HG03521 (cell line): ENCODE results near the gene RALGAPB.
"Not testable (repeated sequence)": the region's sequence is repeated elsewhere in the genome, so short reads cannot be mapped to it uniquely, and the experiment has no call there.

ENCODE experiments used
- ATAC-seq: cut with Tn5 transposase; IDR thresholded peaks from one replicate; pipeline ENCODE4 v1.9.1; 2021; ENCODE audit warnings: mild to moderate bottlenecking, moderate library complexity; ENCODE audit not compliant: unreplicated experiment

RALGAPB gene

GRCh38 chr20:38472513-38473366, at the start of gene RALGAPB:
TSS of gene RALGAPB (plus strand) at chr20:38472843. CDS start at chr20:38488433, 15,590 bp downstream.
- ATAC-seq: peak; percentile 87

GRCh38 chr20:38423541-38423940, 49.1 kb upstream of the RALGAPB start:
- ATAC-seq: no peak

GRCh38 chr20:38424401-38424800, 48.2 kb upstream of the RALGAPB start:
- no peak for ATAC-seq

- no peak for ATAC-seq
These were observed 46.4 kb upstream of the RALGAPB start for GRCh38 chr20:38426006-38426897.

GRCh38 chr20:38427655-38428023, 45.0 kb upstream of the RALGAPB start:
- no peak for ATAC-seq

GRCh38 chr20:38428800-38429199, 43.8 kb upstream of the RALGAPB start:
- ATAC-seq: no peak

- ATAC-seq: no peak
These were observed 43.3 kb upstream of the RALGAPB start for GRCh38 chr20:38429301-38429700.

- ATAC-seq: no peak
These were observed 41.8 kb upstream of the RALGAPB start for GRCh38 chr20:38430679-38431325.

GRCh38 chr20:38432292-38432691, 40.4 kb upstream of the RALGAPB start:
- ATAC-seq: no peak

GRCh38 chr20:38432870-38433269, 39.8 kb upstream of the RALGAPB start:
- not testable (repeated sequence) for ATAC-seq

GRCh38 chr20:38433304-38433972, 39.2 kb upstream of the RALGAPB start:
- no peak for ATAC-seq

- no peak for ATAC-seq
These were observed 38.3 kb upstream of the RALGAPB start for GRCh38 chr20:38434301-38434741.

- ATAC-seq: peak; percentile 71
These were observed 37.7 kb upstream of the RALGAPB start, which contains the start of gene SNHG17 for GRCh38 chr20:38434770-38435554. TSS of gene SNHG17 (minus strand) at chr20:38435328.

GRCh38 chr20:38435555-38435939, 37.1 kb upstream of the RALGAPB start:
- ATAC-seq: no peak

GRCh38 chr20:38437796-38438195, 34.8 kb upstream of the RALGAPB start:
- ATAC-seq: no peak

GRCh38 chr20:38441110-38441509, 31.5 kb upstream of the RALGAPB start:
- ATAC-seq: not testable (repeated sequence)

GRCh38 chr20:38441916-38442315, 30.7 kb upstream of the RALGAPB start:
- ATAC-seq: no peak

GRCh38 chr20:38445381-38445796, 27.3 kb upstream of the RALGAPB start:
- no peak for ATAC-seq

GRCh38 chr20:38445901-38446425, 26.7 kb upstream of the RALGAPB start:
- no peak for ATAC-seq
